ENCODE results near the gene SPR.

Gene SPR

DNA sequence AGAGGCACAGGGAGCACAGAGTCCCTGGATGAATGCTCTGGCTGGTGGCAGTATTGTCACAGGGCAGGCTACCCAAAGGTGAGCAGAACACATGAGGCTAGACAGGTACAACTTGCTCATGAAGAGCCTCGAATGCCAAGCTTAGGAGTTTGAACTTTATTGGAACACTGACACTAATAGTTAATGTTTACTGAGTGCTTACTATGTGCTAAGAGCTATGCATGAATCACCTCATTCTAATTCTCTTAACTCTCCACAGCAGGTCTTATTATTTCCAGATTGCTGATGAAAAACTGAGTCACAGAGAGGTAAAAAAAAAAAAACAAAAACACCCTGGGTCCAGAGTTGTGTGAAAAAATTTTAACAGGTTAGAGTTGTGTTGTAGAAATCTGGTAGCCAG, 24.0 kb downstream of the SPR start:
- CTCF ChIA-PET: interaction anchor here (0.7 kb wide), 1 partner anchor 19 kb away, joined by 3 read pairs; no protein-coding TSS in a partner anchor
- H3K36me3 ChIP-seq (ENCODE audit: control insufficient read depth in 2 of 2, insufficient read depth in 1 of 2, low read length in 2 of 2): no peaks in the 10 kb centered on the region
- H3K27ac ChIP-seq (ENCODE audit: extremely low read depth, low read depth, low read length): no peak overlapping the region
- POLR2A ChIA-PET: no interaction called here
- H3K4me1 ChIP-seq (ENCODE audit: control insufficient read depth, insufficient read depth, low read length): no peaks in the 10 kb centered on the region
- TF ChIP-seq ZNF350 (tag by site-specific recombination; IDR thresholded peaks at IDR 0.05): no peak
- no peak for TF ChIP-seq GFI1B (tag by site-specific recombination; IDR thresholded peaks at IDR 0.05)
- TF ChIP-seq ZNF660 (tag by site-specific recombination; IDR thresholded peaks at IDR 0.05): no peak
- no peak for TF ChIP-seq GLI4 (tag by site-specific recombination; IDR thresholded peaks at IDR 0.05)
- no peak for TF ChIP-seq ZBTB1 (tag by site-specific recombination; IDR thresholded peaks at IDR 0.05)
- no peak for TF ChIP-seq ZNF324 (tag by site-specific recombination; IDR thresholded peaks at IDR 0.05)
- TF ChIP-seq ZBTB20 (tag by site-specific recombination; IDR thresholded peaks at IDR 0.05): no peak
- no peak for TF ChIP-seq MZF1 (tag by site-specific recombination; IDR thresholded peaks at IDR 0.05; ENCODE audit: borderline replicate concordance)
- TF ChIP-seq EGR2 (tag by site-specific recombination; IDR thresholded peaks at IDR 0.05; ENCODE audit: low read depth): no peak
- no peak for TF ChIP-seq ZSCAN30 (tag by site-specific recombination; IDR thresholded peaks at IDR 0.05)
- TF ChIP-seq SP3 (tag by site-specific recombination; IDR thresholded peaks at IDR 0.05): no peak
- no peak for TF ChIP-seq ZNF548 (tag by site-specific recombination; IDR thresholded peaks at IDR 0.05)
- TF ChIP-seq ZNF184 (tag by site-specific recombination; IDR thresholded peaks at IDR 0.05): no peak
- TF ChIP-seq, protein P1, sequence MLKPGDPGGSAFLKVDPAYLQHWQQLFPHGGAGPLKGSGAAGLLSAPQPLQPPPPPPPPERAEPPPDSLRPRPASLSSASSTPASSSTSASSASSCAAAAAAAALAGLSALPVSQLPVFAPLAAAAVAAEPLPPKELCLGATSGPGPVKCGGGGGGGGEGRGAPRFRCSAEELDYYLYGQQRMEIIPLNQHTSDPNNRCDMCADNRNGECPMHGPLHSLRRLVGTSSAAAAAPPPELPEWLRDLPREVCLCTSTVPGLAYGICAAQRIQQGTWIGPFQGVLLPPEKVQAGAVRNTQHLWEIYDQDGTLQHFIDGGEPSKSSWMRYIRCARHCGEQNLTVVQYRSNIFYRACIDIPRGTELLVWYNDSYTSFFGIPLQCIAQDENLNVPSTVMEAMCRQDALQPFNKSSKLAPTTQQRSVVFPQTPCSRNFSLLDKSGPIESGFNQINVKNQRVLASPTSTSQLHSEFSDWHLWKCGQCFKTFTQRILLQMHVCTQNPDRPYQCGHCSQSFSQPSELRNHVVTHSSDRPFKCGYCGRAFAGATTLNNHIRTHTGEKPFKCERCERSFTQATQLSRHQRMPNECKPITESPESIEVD (tag by site-specific recombination; IDR thresholded peaks at IDR 0.05): no peak
- no peak for TF ChIP-seq OSR2 (tag by site-specific recombination; IDR thresholded peaks at IDR 0.05)
- no peak for TF ChIP-seq ZNF121 (tag by site-specific recombination; IDR thresholded peaks at IDR 0.05)
- no peak for TF ChIP-seq ZNF274 (IDR thresholded peaks at IDR 0.05; ENCODE audit: low read length)
- TF ChIP-seq ZNF274 (tag by site-specific recombination; IDR thresholded peaks at IDR 0.05; ENCODE audit: borderline replicate concordance): no peak
- TF ChIP-seq, protein P2, sequence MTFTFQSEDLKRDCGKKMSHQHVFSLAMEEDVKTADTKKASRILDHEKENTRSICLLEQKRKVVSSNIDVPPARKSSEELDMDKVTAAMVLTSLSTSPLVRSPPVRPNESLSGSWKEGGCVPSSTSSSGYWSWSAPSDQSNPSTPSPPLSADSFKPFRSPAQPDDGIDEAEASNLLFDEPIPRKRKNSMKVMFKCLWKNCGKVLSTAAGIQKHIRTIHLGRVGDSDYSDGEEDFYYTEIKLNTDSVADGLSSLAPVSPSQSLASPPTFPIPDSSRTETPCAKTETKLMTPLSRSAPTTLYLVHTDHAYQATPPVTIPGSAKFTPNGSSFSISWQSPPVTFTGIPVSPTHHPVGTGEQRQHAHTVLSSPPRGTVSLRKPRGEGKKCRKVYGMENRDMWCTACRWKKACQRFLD (tag by site-specific recombination; IDR thresholded peaks at IDR 0.05): no peak
- no peak overlapping the region for H3K4me3 ChIP-seq (ENCODE audit: low read depth, low read length)
- H3K9me3 ChIP-seq (ENCODE audit: control insufficient read depth, insufficient read depth, low read depth, low read length): no peaks in the 10 kb centered on the region

DNA sequence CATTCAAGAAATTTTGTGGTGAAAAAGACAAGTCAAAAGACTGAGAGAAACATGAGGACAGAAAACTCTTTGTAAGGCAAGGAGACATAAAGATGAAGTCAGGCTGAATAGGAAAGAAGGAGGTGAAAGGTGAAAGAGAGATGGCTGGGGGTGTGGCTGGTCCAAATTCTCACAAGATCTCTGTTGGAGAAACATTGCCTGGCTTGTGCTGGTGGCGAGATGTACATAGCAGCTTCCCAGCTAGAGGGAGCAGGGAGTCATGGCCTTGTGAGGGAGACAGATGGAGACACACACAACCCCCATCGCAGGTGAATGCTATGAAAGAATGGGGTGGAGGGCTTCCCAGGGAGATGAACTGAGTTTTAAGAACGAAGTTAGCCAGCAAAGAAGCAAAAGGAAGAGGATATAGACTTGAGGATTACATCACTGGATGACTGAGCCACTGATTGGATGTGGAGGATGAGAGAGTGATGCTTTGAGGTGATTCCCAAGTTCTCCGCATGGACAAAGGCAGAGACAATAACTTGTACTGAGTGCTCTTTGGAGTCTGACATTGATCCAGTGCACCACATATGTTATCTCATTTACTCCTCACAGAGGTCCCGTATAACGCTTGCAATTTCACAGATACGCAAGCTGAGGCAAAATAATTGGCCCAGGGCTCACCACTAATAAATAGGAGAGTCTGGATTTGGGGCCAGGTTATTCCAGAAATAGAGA, 26.4 kb downstream of the SPR start:
- ChIA-PET POLR2A (no interaction called here), CTCF (interaction anchor here (0.9 to 1.8 kb wide), 4 partner anchors 16 to 266 kb away, joined by 3 to 7 read pairs (median 4); no protein-coding TSS in a partner anchor)
- peak; percentile 31; the same call in 1 of the 2 replicates for TF ChIP-seq ZBTB17 (tag by site-specific recombination; IDR thresholded peaks at IDR 0.05)
- peak; percentile 64 for TF ChIP-seq PRDM1 (tag by site-specific recombination; IDR thresholded peaks at IDR 0.05)
- no peak for TF ChIP-seq ZNF843 (tag by site-specific recombination; IDR thresholded peaks at IDR 0.05)
- H3K27ac ChIP-seq (ENCODE audit: extremely low read depth, low read depth, low read length): no peak overlapping the region
- no peaks in the 10 kb centered on the region for H3K4me1 ChIP-seq (ENCODE audit: control insufficient read depth, insufficient read depth, low read length)
- H3K4me3 ChIP-seq (ENCODE audit: low read depth, low read length): no peak overlapping the region
- no peaks in the 10 kb centered on the region for H3K36me3 ChIP-seq (ENCODE audit: control insufficient read depth in 2 of 2, insufficient read depth in 1 of 2, low read length in 2 of 2)
- no peaks in the 10 kb centered on the region for H3K9me3 ChIP-seq (ENCODE audit: control insufficient read depth, insufficient read depth, low read depth, low read length)

Measured in HEK293 (cell line).